Stromal cell of bone marrow (primary cell): ENCODE data around the gene CCNI2.

Experiments
- DNase-seq: peaks from one replicate; pipeline ENCODE4 v3.0.0-alpha.2; 2012; ENCODE audit warnings: low read depth

CCNI2 gene

GRCh38 chr5:132750471-132751230 is 3.4 kb downstream of the CCNI2 start:
- DNase-seq = no peak

GRCh38 chr5:132751444-132751843 is 4.2 kb downstream of the CCNI2 start:
- DNase-seq = peak; percentile 97

- DNase-seq = no peak
Observed at GRCh38 chr5:132751971-132752580, 4.8 kb downstream of the CCNI2 start.

GRCh38 chr5:132752581-132753125 is 5.4 kb downstream of the CCNI2 start:
- DNase-seq = no peak

- no peak for DNase-seq
Observed at GRCh38 chr5:132753135-132753987, 6.1 kb downstream of the CCNI2 start.

- DNase-seq = no peak
Observed at GRCh38 chr5:132754111-132754510, 6.9 kb downstream of the CCNI2 start.

GRCh38 chr5:132754947-132755346 is 7.7 kb downstream of the CCNI2 start:
- no peak for DNase-seq

- no peak for DNase-seq
Observed at GRCh38 chr5:132756542-132756941, 9.3 kb downstream of the CCNI2 start.

- no peak for DNase-seq
Observed at GRCh38 chr5:132758451-132758850, 11.2 kb downstream of the CCNI2 start.

GRCh38 chr5:132759114-132760048 is 12.2 kb downstream of the CCNI2 start:
- DNase-seq = no peak

- no peak for DNase-seq
Observed at GRCh38 chr5:132760049-132760420, 12.8 kb downstream of the CCNI2 start.

- no peak for DNase-seq
Observed at GRCh38 chr5:132760601-132761317, 13.5 kb downstream of the CCNI2 start.

GRCh38 chr5:132761321-132762240 is 14.4 kb downstream of the CCNI2 start:
- no peak for DNase-seq

GRCh38 chr5:132762246-132763000 is 15.2 kb downstream of the CCNI2 start:
- DNase-seq = no peak

GRCh38 chr5:132763181-132764036 is 16.2 kb downstream of the CCNI2 start:
- no peak for DNase-seq

GRCh38 chr5:132764051-132764450 is 16.8 kb downstream of the CCNI2 start:
- DNase-seq = no peak

- no peak for DNase-seq
Observed at GRCh38 chr5:132764671-132765238, 17.5 kb downstream of the CCNI2 start.
